ENCODE results near the gene SCYGR7.
A peak's percentile ranks its signal among the peaks of the same experiment; 100 is the strongest.

Gene SCYGR7

DNA sequence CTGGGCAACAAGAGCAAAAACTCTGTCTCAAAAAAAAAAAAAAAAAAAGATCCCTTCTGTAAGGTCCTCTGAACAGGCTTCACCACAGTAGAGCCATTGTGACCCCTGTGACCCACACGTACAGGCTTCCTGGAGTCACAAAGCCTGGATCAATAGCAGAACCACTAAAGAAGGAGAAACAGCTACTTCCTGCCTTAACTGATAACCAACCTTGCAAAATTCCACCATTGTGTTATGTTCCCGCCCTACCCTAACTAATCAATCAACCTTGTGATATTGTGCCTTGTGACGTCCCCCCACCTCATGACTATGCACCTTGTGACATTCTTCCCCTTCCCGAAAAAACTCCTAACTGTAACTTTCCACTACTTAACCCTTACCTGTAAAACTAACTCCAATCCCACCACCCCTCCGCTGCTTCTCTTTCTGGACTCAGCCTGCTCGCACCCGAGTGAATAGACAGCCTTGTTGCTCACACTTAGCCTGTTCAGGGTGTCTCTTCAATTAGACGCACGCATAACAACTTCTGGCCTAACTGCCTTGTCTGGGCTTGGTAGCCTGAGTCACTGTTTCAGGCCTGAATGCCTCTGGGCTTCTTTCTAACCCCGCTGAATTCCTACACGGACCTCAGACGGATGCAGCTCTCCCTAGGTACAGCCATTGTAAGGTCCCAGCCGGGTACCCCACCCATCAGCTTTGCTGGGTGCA lies 31.4 kb downstream of the SCYGR7 start:
- TF ChIP-seq, protein P1, sequence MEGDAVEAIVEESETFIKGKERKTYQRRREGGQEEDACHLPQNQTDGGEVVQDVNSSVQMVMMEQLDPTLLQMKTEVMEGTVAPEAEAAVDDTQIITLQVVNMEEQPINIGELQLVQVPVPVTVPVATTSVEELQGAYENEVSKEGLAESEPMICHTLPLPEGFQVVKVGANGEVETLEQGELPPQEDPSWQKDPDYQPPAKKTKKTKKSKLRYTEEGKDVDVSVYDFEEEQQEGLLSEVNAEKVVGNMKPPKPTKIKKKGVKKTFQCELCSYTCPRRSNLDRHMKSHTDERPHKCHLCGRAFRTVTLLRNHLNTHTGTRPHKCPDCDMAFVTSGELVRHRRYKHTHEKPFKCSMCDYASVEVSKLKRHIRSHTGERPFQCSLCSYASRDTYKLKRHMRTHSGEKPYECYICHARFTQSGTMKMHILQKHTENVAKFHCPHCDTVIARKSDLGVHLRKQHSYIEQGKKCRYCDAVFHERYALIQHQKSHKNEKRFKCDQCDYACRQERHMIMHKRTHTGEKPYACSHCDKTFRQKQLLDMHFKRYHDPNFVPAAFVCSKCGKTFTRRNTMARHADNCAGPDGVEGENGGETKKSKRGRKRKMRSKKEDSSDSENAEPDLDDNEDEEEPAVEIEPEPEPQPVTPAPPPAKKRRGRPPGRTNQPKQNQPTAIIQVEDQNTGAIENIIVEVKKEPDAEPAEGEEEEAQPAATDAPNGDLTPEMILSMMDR (IDR thresholded peaks at IDR 0.05; ENCODE audit: low read depth, low read length), result no peak
- no peak overlapping the region for H3K4me3 ChIP-seq (ENCODE audit: low read depth, low read length)

DNA sequence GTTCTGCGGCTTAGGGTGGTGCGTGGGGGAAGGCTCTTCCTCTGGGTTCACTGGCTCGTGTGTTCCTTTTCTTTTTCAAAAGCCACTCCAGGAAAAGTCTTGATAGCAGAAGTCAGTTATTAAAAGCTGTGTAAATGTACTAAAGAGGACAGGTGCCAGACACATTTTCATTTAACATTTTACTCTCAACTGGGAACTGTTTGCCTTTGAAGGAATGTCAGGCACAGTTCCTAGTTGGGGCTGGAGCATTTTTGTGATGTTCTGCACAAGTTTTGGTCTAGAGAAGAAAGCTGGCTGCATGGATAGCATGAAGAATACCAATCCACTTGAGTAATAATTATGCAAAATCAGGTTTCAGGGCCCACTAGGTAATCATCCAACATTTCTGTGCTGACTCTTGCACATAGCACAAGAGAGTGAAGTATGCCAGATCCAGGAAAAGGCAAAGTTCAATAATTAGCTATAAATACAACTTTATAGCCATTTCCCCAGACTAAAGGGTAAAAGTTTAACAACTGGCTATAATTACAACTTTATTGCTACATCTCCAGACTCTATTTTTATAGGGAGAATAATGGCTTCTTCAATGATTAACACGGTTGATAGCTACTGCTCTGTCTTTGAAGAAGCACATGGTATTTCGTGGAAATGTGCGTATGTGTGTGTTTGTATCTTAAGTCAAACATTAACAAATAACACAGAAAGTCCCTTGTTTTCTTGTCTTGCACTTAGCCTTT lies 33.8 kb downstream of the SCYGR7 start:
- no peak overlapping the region for H3K4me3 ChIP-seq (ENCODE audit: low read depth, low read length)
- TF ChIP-seq, protein P1 (IDR thresholded peaks at IDR 0.05; ENCODE audit: low read depth, low read length), result no peak

DNA sequence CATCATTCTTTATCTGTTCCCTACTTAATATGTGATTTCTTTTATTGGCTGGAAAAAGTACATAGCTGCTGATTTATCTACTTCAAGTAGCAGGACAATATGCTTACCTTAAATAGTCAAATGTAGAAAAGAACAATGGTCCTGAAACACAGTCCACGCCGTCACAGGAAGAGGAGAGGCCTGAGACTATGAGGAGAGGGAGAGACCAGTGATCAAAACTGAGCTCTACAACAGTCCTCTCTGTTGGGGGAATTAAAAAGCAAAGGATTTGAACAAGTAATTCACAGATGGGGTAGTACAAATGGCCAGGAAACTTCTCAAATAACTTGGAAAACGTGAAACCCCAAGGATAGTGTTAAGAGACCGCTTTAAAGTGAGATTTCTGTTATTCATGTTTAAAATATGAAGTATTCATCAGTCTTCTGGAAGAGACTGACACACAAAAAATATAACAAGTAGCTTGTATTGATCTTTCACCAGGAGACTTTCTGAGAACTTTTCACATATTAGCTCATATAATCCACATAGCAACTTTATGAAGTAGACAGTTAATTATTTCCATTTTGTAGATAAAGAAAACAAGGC lies 37.7 kb downstream of the SCYGR7 start:
- H3K4me3 ChIP-seq (ENCODE audit: low read depth, low read length), result no peak overlapping the region
- TF ChIP-seq, protein P1 (IDR thresholded peaks at IDR 0.05; ENCODE audit: low read depth, low read length), result no peak

DNA sequence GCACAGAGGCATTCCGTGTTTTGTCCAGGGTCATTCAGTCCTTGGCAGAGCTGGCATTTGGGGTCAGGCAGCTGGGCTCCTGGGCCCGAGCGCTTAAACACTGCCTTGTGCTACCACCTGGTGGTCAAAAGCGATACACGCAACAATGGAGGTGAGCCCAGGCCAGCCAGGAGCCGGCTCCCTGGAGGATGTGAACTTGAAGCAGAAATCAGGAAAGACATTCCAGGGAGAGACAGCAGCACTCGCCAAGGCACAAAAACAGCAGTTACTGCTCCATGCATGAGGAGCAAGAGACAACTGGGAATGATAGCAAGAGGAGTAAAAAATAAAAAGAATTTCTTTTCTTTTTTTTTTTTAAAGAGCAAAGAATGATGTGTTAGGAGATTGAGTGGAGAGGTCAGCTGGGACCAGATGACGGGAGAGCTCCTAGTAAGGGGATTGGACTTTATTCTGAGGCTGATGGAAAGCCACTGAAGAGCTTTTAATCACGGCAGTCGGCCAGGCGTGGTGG lies 38.3 kb downstream of the SCYGR7 start:
- TF ChIP-seq, protein P1 (IDR thresholded peaks at IDR 0.05; ENCODE audit: low read depth, low read length), result peak; percentile 73

DNA sequence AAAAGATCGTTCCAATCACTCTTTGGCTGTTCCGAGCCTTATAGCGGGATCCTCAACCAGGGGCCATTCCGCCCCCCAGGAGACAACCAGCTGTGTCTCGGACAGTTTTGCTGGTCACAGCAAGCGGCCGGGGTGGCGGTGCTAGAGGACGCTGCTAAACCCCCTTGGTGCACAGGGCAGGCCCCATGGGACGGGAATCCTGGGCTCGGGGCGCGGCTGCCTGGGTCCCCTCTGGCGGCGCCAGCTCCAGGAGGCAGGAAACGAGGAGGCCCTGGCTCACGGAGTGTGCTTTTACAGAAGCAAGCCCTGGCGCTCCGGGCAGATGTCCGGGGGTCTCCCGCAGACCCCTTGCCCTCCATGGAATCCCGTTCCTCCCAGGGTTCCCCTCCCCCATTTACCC lies 39.7 kb downstream of the SCYGR7 start:
- TF ChIP-seq, protein P1 (IDR thresholded peaks at IDR 0.05; ENCODE audit: low read depth, low read length), result no peak
- H3K4me3 ChIP-seq (ENCODE audit: low read depth, low read length), result no peak overlapping the region

More for the DNA sequence above, 38.3 kb downstream of the SCYGR7 start:
- H3K4me3 ChIP-seq (ENCODE audit: low read depth, low read length), result no peak overlapping the region

DNA sequence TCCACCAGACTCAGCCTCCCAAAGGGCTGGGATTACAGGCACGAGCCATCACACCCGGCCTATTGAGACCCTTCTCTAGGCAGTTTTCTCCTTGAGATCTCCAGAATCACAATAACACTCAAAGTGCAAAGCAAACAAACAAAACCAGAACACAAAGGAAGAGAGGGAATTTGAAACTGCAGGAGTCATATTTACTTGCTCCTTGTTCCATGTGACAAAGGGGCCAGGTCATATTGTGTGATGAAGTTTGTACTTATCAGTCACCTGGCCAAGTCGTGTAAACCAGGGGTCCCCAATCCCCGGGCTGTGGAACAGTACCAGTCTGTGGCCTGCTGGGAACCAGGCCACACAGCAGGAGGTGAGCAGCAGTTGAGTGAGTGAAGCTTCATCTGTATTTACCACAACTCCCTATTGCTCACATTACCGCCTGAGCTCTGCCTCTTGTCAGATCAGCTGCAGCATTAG lies 44.1 kb downstream of the SCYGR7 start:
- no peak overlapping the region for H3K4me3 ChIP-seq (ENCODE audit: low read depth, low read length)
- TF ChIP-seq, protein P1 (IDR thresholded peaks at IDR 0.05; ENCODE audit: low read depth, low read length), result no peak
